C4-2B (cell line): ENCODE measurements around the gene RTN4R.
"Not testable (repeated sequence)": the region's sequence is repeated elsewhere in the genome, so short reads cannot be mapped to it uniquely, and the experiment has no call there.

Experiments
- H3K27ac ChIP-seq: fragments of 450-650 bp; 2 replicates; pipeline ENCODE4 v1.5.1; 2017
- ZFX ChIP-seq: fragments of 450-650 bp; IDR thresholded peaks from 2 replicates; pipeline ENCODE4 v1.6.1; 2017
- TF ChIP-seq, protein P1 (sequence below): fragments of 450-650 bp; conservative IDR thresholded peaks from 2 replicates; pipeline ENCODE4 v1.5.1; 2017; ENCODE audit warnings: mild to moderate bottlenecking

RTN4R gene

GRCh38 chr22:20279662-20280134 lies 11.6 kb upstream of the RTN4R start:
- TF ChIP-seq, protein P1, sequence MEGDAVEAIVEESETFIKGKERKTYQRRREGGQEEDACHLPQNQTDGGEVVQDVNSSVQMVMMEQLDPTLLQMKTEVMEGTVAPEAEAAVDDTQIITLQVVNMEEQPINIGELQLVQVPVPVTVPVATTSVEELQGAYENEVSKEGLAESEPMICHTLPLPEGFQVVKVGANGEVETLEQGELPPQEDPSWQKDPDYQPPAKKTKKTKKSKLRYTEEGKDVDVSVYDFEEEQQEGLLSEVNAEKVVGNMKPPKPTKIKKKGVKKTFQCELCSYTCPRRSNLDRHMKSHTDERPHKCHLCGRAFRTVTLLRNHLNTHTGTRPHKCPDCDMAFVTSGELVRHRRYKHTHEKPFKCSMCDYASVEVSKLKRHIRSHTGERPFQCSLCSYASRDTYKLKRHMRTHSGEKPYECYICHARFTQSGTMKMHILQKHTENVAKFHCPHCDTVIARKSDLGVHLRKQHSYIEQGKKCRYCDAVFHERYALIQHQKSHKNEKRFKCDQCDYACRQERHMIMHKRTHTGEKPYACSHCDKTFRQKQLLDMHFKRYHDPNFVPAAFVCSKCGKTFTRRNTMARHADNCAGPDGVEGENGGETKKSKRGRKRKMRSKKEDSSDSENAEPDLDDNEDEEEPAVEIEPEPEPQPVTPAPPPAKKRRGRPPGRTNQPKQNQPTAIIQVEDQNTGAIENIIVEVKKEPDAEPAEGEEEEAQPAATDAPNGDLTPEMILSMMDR: no peak
- TF ChIP-seq ZFX: no peak
- no peak overlapping the region for H3K27ac ChIP-seq

GRCh38 chr22:20278726-20279490 lies 10.8 kb upstream of the RTN4R start:
- not testable (repeated sequence) for H3K27ac ChIP-seq

- H3K27ac ChIP-seq: not testable (repeated sequence)
These were observed 10.0 kb upstream of the RTN4R start for GRCh38 chr22:20277936-20278635.

- H3K27ac ChIP-seq: no peak overlapping the region
- TF ChIP-seq ZFX: no peak
- TF ChIP-seq, protein P1: no peak
These were observed 8.3 kb upstream of the RTN4R start for GRCh38 chr22:20276468-20276867.

DNA sequence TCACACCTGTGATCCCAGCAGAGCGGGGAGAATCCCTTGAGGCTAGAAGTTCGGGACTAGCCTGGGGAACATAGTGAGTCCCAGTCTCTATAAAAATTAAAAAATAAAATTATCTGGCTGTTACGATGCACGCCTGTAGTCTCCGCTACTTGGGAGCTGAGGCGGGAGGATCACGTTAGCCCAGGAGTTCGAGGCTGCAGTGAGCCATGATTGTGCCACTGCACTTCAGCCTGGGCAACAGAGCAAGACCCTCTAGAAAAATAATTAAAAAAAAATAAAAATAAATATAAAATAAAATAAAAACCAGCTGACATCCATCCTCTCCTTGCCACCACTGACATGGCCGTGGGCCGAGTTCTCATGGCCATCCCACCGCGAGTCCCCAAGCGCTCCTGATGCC lies 7.7 kb upstream of the RTN4R start:
- TF ChIP-seq, protein P1: no peak
- no peak for TF ChIP-seq ZFX
- H3K27ac ChIP-seq: no peak overlapping the region

DNA sequence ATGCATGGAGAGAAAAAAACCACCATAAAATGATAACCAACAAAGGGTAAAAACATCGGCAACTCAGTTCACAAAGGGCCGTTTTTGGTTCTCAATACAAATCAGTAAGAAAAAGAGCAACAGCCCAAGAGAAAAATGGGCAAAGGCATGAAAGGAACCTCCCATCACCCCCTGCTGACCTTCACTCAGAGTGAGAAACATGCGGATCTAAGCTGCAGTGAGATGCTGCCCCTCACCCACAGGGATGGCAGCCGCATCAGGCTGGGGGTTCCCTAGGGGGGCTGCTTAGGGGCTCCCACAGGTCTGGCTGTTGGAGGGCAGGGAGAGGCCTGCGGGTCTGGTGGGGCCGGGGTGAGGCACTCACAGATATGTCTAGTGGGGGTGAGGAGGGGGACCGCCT lies 7.2 kb upstream of the RTN4R start:
- H3K27ac ChIP-seq: not testable (repeated sequence)

- H3K27ac ChIP-seq: not testable (repeated sequence)
These were observed 6.3 kb upstream of the RTN4R start for GRCh38 chr22:20274374-20274773.

- no peak for TF ChIP-seq ZFX
- TF ChIP-seq, protein P1: no peak
- no peak overlapping the region for H3K27ac ChIP-seq
These were observed 5.7 kb upstream of the RTN4R start for GRCh38 chr22:20273758-20274181.

GRCh38 chr22:20272700-20273099 lies 4.6 kb upstream of the RTN4R start:
- no peak for TF ChIP-seq ZFX
- TF ChIP-seq, protein P1: no peak
- H3K27ac ChIP-seq: no peak overlapping the region
